Measurements from ENCODE around the gene JADE1.
A peak's percentile ranks its signal among the peaks of the same experiment; 100 is the strongest.

DNA sequence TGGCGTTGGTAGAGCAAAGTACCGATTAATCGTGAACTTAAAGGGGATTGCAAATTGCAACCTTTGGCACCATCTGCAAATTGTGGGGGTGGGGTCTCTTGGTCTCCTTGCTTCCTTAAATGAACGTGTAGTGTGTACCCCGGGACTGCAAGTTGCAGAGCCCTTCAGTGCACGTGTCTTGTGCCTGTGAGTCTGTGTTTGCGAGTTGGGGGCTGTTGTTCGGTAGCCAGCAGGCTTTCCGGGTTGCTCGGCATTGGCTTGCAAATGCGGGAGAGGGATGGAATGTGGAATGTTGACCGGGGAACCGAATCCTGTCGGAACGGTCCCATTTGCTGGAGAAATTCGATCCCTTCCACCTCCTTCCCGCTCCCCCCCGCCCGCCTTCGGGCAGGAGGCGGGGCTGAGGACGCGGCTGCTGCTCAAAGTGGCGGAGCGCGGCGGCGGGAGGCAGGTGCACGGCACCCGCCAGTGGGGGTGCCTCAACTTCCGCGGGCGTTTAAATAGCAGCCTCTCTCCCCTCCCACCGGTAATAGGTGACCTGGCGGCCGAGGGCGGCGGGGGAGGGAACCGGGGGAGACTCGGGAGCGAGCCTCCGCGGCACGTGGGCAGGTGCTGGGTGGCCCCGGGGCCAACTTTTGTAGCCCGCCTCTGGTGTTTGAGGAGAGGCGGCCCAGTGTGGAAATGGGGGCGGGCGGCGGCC lies 1.5 kb downstream of the JADE1 start:
- TF ChIP-seq NR2F2 (IDR thresholded peaks at IDR 0.05) = no peak
- TF ChIP-seq YY1 (IDR thresholded peaks at IDR 0.05) = peak; percentile 64
- TF ChIP-seq, protein P1, sequence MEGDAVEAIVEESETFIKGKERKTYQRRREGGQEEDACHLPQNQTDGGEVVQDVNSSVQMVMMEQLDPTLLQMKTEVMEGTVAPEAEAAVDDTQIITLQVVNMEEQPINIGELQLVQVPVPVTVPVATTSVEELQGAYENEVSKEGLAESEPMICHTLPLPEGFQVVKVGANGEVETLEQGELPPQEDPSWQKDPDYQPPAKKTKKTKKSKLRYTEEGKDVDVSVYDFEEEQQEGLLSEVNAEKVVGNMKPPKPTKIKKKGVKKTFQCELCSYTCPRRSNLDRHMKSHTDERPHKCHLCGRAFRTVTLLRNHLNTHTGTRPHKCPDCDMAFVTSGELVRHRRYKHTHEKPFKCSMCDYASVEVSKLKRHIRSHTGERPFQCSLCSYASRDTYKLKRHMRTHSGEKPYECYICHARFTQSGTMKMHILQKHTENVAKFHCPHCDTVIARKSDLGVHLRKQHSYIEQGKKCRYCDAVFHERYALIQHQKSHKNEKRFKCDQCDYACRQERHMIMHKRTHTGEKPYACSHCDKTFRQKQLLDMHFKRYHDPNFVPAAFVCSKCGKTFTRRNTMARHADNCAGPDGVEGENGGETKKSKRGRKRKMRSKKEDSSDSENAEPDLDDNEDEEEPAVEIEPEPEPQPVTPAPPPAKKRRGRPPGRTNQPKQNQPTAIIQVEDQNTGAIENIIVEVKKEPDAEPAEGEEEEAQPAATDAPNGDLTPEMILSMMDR (IDR thresholded peaks at IDR 0.05; ENCODE audit: low read depth, low read length, missing input control) = no peak
- TF ChIP-seq, protein P2, sequence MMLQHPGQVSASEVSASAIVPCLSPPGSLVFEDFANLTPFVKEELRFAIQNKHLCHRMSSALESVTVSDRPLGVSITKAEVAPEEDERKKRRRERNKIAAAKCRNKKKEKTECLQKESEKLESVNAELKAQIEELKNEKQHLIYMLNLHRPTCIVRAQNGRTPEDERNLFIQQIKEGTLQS (IDR thresholded peaks at IDR 0.05) = no peak
- TF ChIP-seq TAF1 (conservative IDR thresholded peaks at IDR 0.05) = peak; percentile 58
- no peak for TF ChIP-seq HNF4G (IDR thresholded peaks at IDR 0.05)
- TF ChIP-seq RAD21 (IDR thresholded peaks at IDR 0.05) = peak; percentile 38 to 41
